BE2C (cell line): ENCODE results near the gene PSMD11.
"Not testable (repeated sequence)": the region's sequence is repeated elsewhere in the genome, so short reads cannot be mapped to it uniquely, and the experiment has no call there.

Experiments
- DNase-seq: peaks from one replicate; pipeline ENCODE4 v3.0.0-alpha.2; 2020
- H3K27me3 ChIP-seq: fragments of 250-450 bp; sonication (Bioruptor Pico); 2 replicates; pipeline ENCODE4 v1.5.1; 2020; ENCODE audit warnings: mild to moderate bottlenecking
- H3K36me3 ChIP-seq: fragments of 250-450 bp; sonication (Bioruptor Pico); 2 replicates; pipeline ENCODE4 v1.5.1; 2020; ENCODE audit warnings: mild to moderate bottlenecking
- H3K4me1 ChIP-seq: fragments of 250-450 bp; sonication (Bioruptor Pico); 2 replicates; pipeline ENCODE4 v1.5.1; 2020
- H3K4me3 ChIP-seq: 2 replicates; pipeline ENCODE4 v1.5.1; 2011; ENCODE audit warnings: low read depth, low read length
- H3K9me3 ChIP-seq: fragments of 250-450 bp; sonication (Bioruptor Pico); 2 replicates; pipeline ENCODE4 v1.5.1; 2020
- TF ChIP-seq, protein P1 (sequence below): IDR thresholded peaks from 2 replicates; pipeline ENCODE4 v1.5.1; 2012; ENCODE audit warnings: mild to moderate bottlenecking, low read depth, low read length

PSMD11 gene

DNA sequence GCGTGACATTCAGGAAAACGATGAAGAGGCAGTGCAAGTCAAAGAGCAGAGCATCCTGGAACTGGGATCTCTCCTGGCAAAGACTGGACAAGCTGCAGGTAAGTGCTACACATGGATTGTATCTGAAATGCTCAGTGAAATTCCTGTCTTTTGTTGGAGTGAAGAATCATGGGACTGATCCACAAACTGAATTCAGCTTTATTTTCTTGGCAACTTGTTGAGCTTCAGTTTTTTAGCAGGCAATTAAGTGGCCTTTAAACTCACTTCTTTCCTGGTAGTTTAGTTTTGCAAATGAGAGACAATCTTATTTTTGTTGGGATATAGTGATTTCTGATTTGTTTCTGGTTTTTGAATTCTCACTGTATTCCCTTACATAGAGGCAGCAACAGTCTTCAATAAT, 2.6 kb downstream of the PSMD11 start:
- TF ChIP-seq, protein P1, sequence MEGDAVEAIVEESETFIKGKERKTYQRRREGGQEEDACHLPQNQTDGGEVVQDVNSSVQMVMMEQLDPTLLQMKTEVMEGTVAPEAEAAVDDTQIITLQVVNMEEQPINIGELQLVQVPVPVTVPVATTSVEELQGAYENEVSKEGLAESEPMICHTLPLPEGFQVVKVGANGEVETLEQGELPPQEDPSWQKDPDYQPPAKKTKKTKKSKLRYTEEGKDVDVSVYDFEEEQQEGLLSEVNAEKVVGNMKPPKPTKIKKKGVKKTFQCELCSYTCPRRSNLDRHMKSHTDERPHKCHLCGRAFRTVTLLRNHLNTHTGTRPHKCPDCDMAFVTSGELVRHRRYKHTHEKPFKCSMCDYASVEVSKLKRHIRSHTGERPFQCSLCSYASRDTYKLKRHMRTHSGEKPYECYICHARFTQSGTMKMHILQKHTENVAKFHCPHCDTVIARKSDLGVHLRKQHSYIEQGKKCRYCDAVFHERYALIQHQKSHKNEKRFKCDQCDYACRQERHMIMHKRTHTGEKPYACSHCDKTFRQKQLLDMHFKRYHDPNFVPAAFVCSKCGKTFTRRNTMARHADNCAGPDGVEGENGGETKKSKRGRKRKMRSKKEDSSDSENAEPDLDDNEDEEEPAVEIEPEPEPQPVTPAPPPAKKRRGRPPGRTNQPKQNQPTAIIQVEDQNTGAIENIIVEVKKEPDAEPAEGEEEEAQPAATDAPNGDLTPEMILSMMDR: no peak
- DNase-seq: no peak
- Histone ChIP-seq H3K4me3 (no peak overlapping the region), H3K27me3 (no peaks in the 10 kb centered on the region), H3K9me3 (no peaks in the 10 kb centered on the region), H3K4me1 (no peaks in the 10 kb centered on the region), H3K36me3 (peaks cover 11% of the 10 kb centered on the region)

DNA sequence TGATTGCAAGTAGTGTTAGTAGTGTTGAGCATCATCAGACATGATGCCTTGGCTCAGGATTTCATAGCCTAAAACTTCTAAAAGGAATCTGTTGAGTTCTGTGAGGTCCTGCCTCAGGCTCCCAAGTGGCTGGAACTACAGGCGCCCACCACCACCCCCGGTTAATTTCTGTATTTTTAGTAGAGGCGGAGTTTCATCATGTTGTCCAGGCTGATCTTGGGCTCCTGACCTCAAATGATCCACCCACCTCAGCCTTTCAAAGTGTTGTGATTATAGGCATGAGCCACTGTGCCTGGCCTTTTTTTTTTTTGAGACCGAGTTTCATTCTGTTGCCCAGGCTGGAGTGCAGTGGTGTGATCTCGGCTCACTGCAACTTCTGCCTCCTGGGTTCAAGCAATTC, 5.7 kb downstream of the PSMD11 start:
- DNase-seq: no peak
- no peaks in the 10 kb centered on the region for H3K4me1 ChIP-seq
- H3K4me3 ChIP-seq: no peak overlapping the region
- H3K27me3 ChIP-seq: no peaks in the 10 kb centered on the region
- TF ChIP-seq, protein P1: no peak
- peaks cover 27% of the 10 kb centered on the region for H3K36me3 ChIP-seq
- no peaks in the 10 kb centered on the region for H3K9me3 ChIP-seq

DNA sequence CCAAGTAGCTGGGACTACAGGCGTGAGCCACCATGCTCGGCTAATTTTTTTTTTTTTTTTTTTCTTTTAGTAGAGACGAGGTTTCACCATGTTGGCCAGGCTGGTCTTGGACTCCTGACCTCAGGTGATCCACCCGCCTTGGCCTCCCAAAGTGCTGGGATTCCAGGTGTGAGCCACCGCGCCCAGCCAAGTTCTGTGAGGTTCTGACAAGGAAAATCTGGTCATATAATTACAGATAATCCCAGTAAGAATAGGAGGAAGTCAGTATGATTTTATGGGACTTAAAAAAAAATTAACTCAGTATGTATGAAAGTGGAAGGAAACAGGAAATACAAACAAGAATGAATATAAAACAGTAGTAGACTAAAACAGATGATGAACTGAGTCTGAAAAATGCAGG, 6.1 kb downstream of the PSMD11 start:
- not testable (repeated sequence) for H3K9me3 ChIP-seq, H3K4me1 ChIP-seq, H3K27me3 ChIP-seq, DNase-seq, H3K4me3 ChIP-seq
- peaks cover 31% of the 10 kb centered on the region for H3K36me3 ChIP-seq

DNA sequence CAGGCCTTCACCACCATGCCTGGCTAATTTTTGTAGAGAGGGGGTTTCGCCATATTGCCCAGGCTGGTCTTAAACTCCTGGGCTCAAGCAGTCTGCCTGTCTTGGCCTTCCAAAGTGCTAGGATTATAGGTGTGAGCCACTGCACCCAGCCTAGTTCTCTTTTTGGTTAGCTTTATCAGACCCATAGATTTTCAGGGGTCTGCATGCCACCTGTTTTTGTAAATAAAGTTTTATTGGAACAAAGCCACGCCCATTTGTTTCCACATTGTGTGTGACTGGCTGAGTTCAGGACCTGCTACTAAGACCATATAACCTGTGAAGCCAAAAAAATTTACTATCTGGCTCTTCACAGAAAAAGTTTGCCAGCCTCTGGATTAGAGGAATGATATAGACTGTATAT, 7.6 kb downstream of the PSMD11 start:
- no peak overlapping the region for H3K4me3 ChIP-seq
- no peaks in the 10 kb centered on the region for H3K9me3 ChIP-seq
- no peaks in the 10 kb centered on the region for H3K4me1 ChIP-seq
- DNase-seq: no peak
- TF ChIP-seq, protein P1: no peak
- H3K36me3 ChIP-seq: peaks cover 32% of the 10 kb centered on the region
- H3K27me3 ChIP-seq: no peaks in the 10 kb centered on the region

DNA sequence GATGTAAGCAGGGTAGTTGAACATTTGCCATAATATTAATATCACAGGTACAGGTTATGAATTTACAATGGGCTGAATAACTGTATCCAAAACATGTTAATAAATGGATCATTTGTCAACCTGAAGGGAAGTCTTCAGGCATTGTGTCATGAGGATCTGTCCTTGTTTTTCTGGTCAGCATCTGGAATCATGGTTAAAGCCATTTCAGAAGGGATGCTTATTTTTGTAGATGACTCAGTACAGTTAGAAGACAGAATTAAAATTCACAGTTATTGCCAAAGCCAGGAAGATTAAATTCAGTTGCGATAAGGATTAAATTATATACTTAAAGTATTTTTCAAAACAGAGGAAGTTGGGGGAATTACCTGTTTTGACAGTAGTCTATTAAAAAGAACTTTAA, 8.0 kb downstream of the PSMD11 start:
- Histone ChIP-seq H3K4me3 (no peak overlapping the region), H3K4me1 (no peaks in the 10 kb centered on the region), H3K36me3 (peaks cover 36% of the 10 kb centered on the region), H3K27me3 (no peaks in the 10 kb centered on the region), H3K9me3 (no peaks in the 10 kb centered on the region)
- TF ChIP-seq, protein P1: no peak
- no peak for DNase-seq

DNA sequence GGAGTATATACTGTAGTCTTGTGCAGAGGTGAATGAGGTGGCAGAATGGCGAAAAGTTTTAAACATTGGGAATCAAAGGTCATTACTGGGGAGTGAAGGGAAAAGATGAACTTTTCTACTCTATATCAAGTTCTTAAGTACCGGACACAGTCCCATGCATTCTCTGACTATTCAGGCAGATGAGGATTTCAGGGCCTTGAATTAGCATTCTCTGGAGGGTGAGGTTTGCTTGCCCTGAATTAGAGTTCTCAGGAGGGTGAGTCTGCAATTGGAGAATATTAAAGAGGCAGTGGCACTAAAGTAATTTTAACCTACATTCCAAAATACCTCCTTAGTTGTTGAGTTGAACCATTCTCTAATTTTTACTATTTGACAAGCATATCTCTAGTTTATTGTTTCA, 9.1 kb downstream of the PSMD11 start:
- TF ChIP-seq, protein P1: no peak

DNA sequence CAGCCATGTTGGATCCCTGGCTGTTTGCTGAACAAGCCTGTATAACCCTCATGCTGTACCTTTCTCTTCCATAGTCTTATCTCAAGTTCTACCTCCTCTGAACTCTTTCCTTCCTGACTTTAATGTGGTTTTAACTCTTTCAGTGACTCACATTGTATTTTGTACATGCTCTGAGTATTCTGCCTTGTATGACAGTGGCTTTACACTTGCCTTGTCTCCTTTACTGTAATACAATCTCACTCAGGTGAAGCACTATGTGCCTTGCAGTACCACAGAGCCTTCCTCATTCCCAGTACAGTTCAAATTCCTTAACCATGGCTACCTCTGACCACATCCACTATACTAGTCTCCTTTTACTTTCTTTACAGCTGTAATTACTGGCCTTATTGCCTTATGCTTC, 14.1 kb downstream of the PSMD11 start:
- H3K4me3 ChIP-seq: no peak overlapping the region
- TF ChIP-seq, protein P1: no peak
- peaks cover 26% of the 10 kb centered on the region for H3K36me3 ChIP-seq
- no peaks in the 10 kb centered on the region for H3K27me3 ChIP-seq
- H3K4me1 ChIP-seq: no peaks in the 10 kb centered on the region
- no peaks in the 10 kb centered on the region for H3K9me3 ChIP-seq
- DNase-seq: no peak

More for the DNA sequence above, 9.1 kb downstream of the PSMD11 start:
- DNase-seq: no peak
- no peaks in the 10 kb centered on the region for H3K4me1 ChIP-seq
- H3K4me3 ChIP-seq: no peak overlapping the region
- no peaks in the 10 kb centered on the region for H3K9me3 ChIP-seq
- H3K36me3 ChIP-seq: peaks cover 41% of the 10 kb centered on the region
- no peaks in the 10 kb centered on the region for H3K27me3 ChIP-seq
